SK-MEL-5 (cell line): ENCODE measurements around the gene RTKN. TPM values are rescaled to one million over a fixed set of nuclear protein-coding genes. Genes with fewer than 3 reads are reported as not detected.
A peak's percentile ranks its signal among the peaks of the same experiment; 100 is the strongest.
"Not testable (repeated sequence)": the region's sequence is repeated elsewhere in the genome, so short reads cannot be mapped to it uniquely, and the experiment has no call there.

ENCODE experiments used
- DNase-seq: peaks from one replicate; pipeline ENCODE4 v3.0.0-alpha.2; 2016; ENCODE audit warnings: low read depth, low spot score
- in situ Hi-C: cut with HindIII; loops from 2 replicates; pipeline ENCODE4 v1.10.0; 2016; ENCODE audit warnings: low sequenced_read_pairs, high pct_unique_total_duplicates, low pct_unique_long_range_greater_than_20kb
- total RNA-seq: library from RNA; depleted of rRNA; stranded (reverse); fragments of >200 nt; shearing (Covaris generic); gene quantifications from 2 replicates; pipeline ENCODE4 v1.2.3, GENCODE V29; 2014

RTKN gene
- total RNA-seq, 1 experiment from 2014 or later = 59.5 TPM

DNA sequence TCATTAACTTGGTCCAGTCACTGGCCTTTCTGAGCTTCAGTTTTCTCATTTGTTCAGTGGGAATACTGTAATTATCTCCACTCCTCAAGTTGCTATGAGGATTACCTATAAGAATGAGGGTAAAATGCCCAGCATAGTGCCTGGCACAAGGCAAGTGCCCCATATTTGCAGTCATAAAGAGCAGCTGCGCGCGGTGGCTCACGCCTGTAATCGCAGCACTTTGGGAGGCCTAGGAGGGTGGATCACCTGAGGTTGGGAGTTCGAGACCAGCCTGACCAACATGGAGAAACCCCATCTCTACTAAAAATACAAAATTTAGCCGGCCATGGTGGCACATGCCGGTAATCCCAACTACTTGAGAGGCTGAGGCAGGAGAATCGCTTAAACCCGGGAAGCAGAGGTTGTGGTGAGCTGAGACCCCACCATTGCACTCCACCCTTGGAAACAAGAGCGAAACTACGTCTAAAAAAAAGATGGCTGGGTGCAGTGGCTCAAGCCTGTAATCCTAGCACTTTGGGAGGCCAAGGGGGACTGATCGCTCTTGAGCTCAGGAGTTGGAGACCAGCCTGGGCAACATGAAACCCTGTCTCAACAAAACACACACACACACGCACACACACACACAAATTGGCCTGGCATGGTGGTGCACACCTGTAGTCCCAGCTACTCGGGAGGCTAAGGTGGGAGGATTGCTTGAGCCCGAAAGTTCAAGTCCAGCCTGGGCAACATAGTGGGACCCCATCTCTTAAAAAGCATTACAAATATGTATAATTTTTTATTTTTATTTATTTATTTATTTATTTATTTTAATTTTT is 953 bp upstream of the RTKN start:
- DNase-seq, in situ Hi-C loops: not testable (repeated sequence)

- in situ Hi-C loops = no loop called here
Observed at GRCh38 chr2:74441170-74441689, 507 bp downstream of the RTKN start.

GRCh38 chr2:74440378-74441169 is 1.2 kb downstream of the RTKN start:
- DNase-seq = peak; percentile 97
- in situ Hi-C loops = no loop called here

More at GRCh38 chr2:74441170-74441689, 507 bp downstream of the RTKN start:
- DNase-seq = no peak

GRCh38 chr2:74439803-74440377 is 1.8 kb downstream of the RTKN start:
- DNase-seq = peak; percentile 87
- in situ Hi-C loops = no loop called here

DNA sequence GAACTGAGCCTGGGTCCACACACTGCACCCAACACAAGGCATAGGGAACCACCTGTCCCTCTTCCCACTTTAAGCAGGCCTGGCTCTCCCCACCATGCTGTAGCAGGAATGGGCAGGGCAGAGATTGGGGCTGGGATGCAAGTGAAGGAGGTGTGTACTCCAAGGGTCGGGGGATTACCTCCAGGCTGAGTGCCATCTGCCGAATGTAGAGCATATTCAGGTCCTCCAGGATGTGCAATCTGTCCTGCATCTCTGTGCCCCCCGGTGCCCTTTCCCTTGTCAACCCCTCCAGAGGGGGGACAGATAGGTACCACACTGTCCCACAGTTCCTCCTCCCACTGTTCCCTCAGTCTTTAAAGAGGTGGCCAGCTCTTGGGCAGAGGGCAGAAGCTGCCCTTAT is 2.4 kb downstream of the RTKN start:
- in situ Hi-C loops = no loop called here

DNA sequence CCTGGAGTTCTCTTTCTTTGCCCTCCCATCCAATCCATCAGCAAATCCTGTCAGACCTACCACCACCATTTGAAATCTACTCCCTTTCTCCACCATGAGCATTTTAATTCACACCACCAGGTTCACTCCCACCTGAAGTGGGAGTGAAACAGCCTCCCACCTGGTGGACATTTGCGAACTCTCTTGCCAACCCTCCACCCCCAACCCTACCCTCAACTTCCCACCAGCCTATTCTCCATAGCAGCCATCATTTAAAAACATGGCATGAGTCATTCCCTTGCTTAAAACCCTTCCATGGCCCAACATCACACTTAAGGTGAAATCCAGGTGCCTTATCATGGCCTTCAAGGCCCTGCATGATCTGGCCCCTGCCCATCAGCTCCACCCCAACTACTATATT is 3.5 kb downstream of the RTKN start:
- in situ Hi-C loops = no loop called here

More for the DNA sequence above, 2.4 kb downstream of the RTKN start:
- no peak for DNase-seq

DNA sequence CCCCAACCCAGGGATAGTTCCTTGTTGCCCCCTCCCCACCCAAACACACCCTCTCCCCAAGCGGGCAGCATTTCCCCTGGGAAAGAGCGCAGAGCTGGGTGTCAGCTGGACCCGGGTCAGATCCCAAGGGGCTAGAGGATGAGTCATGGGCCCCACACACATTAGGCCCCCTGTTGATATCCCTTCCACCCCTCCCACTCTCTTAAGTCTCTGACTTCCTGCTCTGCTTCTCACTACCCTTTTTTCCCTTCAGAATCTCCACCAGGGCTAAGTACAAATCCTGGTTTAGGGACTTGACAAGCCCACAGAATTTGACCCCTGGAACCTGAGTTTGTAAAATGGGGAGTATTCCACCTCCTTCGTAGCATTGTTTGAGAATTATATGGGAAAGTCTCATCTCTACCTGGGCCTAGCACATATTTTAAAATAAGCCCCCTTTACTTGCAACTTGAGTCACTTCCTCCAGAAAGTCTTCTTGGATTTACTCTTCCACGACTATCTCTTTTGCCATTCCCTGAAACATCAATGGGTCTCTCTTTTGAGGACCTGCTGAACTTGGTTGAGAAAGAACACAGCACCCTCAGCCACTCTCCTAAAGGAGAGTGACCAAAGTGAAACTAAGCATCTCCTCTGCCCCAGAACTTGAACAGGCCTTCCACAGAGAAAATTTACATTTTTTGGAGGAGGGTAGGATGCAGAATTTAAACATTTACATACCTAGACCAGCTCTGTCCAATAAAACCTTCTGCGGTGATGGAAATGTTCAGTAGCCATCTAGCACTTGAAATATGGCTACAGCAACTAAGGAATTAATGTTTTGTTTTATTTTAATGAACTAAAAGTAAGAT is 4.7 kb downstream of the RTKN start:
- peak; percentile 31 for DNase-seq
- in situ Hi-C loops = no loop called here

More for the DNA sequence above, 3.5 kb downstream of the RTKN start:
- DNase-seq = no peak

DNA sequence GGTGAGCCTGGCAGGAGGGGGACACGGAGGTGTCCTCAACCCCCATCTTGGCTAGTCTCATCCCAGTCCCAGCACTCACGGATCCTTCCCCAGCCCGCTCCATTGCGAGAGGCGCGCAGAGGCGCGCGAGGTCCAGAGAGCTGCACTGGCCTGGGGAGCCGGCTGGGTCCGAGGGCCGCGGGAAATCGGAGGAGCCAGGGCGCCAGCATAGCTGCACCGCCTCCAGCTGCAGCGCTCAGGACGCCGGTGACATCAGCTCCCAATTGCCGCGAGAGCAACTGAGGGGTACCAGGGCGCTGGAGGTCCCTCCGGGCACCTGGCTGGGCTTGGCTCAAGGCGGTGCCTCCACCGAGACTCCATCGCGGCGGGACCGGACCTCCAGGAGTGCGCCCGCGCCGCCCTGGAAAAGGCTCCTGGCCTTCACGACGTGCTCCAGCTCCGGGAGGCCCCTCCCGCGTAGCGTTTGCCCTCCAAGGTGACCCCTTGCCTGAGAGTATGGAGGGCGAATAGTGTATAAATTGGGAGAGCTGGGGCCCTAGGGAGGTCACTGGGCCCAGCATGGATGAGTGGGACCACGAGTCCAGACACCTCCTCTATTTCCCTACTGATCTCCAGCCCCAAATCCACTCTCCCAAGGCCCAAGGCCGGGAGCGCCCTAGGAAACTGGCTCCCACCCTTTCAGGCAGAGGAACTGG is 5.5 kb downstream of the RTKN start:
- no peak for DNase-seq
- in situ Hi-C loops = no loop called here

GRCh38 chr2:74430502-74430901 is 11.2 kb downstream of the RTKN start:
- in situ Hi-C loops = no loop called here
- DNase-seq = no peak

DNA sequence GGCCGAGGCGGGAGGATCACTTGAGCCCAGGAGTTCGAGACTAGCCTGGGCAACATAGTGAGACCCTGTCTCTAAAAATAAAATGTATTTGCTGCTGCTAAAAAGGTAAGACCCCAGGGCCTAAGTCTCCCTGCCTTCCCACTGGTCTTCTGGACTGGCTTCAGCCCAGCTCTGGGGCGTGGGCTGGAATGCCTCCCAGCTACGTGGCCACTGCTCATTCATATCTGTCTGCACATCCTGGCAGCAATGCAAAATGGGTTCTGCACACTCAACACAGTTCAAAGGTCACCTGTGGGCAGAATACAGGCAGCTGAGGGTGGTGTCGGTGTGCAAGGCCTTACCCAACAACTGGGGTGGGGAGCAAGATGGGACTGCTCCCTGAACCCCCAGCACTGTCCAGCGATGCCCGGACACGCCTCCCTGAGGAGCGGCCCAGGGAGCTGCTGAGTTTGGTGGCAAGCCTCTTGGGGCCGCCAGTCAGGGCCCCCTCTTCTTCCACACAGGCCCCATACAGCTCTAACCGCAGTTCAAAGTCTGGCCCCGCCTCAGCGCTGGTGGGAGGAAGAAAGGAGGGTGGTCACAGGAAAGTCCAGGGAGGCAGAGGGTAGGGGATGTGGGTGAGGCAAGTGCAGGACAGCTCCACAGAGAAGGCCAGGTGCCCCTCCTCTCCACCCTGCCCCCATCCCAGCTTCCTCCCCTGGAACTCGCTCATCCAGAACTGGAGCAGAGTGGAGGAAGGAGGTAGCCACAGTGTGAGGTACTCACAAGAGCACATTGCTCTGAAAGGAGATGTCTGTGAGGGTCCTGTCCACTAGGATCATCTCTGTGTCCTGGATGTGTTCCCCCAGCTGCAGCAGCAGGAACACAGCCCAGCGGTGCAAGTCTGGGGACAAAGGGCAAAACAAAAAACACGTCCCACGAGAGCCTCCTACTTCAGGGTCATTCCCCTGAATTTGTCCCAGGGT is 12.0 kb downstream of the RTKN start:
- no peak for DNase-seq
- in situ Hi-C loops = no loop called here

DNA sequence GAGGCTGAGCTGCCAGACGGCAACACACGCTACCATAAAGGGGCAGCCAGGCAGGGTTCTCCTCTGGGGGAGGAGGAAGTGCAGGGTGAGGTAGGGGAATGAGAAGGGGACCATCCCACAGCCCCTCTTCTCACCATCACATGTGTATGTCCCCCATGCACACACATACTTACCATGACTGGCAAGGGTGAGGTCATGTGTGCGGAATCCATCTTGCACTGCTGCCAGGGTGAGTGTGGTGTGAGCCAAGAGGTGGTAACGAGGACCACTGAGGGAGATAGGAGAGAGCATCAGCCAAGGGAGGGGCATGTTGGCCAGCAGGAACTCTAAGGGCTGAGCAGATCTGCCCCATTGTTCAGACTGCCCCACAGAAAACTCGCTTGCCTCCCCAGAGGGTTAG is 13.1 kb downstream of the RTKN start:
- no peak for DNase-seq
- in situ Hi-C loops = no loop called here

GRCh38 chr2:74427551-74427950 is 14.2 kb downstream of the RTKN start:
- no peak for DNase-seq
- in situ Hi-C loops = no loop called here

- in situ Hi-C loops = no loop called here
- DNase-seq = no peak
Observed at GRCh38 chr2:74426181-74426758, 15.5 kb downstream of the RTKN start.

DNA sequence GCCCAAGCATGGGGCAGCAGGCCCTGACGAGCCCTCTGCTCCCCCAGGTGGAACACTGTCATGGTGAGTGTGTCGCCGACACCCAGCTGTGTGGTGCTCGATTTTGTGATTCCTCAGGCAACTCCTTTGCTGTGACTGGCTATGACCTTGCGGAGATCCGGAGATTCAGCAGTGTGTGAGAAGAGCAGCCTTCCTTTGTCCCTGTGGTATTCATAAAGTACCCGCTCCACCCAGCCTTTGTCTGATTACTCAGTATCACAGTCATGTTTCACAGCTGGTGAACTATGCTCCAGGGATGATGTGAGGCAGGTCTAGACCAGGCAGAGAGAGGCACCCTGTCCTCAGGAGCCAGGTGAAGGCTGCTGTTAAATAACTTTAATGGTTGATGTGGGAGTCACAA is 16.2 kb downstream of the RTKN start:
- in situ Hi-C loops = no loop called here
- no peak for DNase-seq

DNA sequence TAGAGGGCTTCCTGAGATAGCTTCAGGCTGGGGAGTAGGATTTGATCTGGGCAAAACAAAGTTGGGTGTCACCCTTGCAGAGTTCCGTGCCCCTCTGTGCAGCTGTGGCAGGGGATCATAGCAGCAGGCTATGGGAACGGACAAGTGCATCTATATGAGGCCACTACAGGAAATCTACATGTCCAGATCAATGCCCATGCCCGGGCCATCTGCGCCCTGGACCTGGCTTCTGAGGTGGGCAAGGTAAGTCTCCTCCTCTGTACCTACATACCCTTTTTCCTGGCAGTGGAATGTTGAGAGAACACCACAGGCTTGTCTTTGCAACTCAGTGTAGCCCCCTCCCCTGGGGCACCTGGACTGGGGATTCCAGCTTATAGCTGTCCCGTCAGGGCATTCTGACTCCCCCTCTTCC is 16.7 kb downstream of the RTKN start:
- no peak for DNase-seq
- in situ Hi-C loops = no loop called here
